Activated T-cell treated with anti-CD3 and anti-CD28 coated beads for 48 hours (primary cell): ENCODE measurements around the gene ITPRIP.

Experiments used
- DNase-seq: peaks from one replicate; pipeline ENCODE4 v3.0.0-alpha.2; 2020; ENCODE audit warnings: low read depth

Gene ITPRIP, protein sequence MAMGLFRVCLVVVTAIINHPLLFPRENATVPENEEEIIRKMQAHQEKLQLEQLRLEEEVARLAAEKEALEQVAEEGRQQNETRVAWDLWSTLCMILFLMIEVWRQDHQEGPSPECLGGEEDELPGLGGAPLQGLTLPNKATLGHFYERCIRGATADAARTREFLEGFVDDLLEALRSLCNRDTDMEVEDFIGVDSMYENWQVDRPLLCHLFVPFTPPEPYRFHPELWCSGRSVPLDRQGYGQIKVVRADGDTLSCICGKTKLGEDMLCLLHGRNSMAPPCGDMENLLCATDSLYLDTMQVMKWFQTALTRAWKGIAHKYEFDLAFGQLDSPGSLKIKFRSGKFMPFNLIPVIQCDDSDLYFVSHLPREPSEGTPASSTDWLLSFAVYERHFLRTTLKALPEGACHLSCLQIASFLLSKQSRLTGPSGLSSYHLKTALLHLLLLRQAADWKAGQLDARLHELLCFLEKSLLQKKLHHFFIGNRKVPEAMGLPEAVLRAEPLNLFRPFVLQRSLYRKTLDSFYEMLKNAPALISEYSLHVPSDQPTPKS

GRCh38 chr10:104337985-104338735 lies at the start of gene ITPRIP:
Gene ITPRIP, minus strand, starts transcription at chr10:104338465. Its CDS starts 22,414 bp downstream, at chr10:104316051.
- DNase-seq, result peak; percentile 59

DNA sequence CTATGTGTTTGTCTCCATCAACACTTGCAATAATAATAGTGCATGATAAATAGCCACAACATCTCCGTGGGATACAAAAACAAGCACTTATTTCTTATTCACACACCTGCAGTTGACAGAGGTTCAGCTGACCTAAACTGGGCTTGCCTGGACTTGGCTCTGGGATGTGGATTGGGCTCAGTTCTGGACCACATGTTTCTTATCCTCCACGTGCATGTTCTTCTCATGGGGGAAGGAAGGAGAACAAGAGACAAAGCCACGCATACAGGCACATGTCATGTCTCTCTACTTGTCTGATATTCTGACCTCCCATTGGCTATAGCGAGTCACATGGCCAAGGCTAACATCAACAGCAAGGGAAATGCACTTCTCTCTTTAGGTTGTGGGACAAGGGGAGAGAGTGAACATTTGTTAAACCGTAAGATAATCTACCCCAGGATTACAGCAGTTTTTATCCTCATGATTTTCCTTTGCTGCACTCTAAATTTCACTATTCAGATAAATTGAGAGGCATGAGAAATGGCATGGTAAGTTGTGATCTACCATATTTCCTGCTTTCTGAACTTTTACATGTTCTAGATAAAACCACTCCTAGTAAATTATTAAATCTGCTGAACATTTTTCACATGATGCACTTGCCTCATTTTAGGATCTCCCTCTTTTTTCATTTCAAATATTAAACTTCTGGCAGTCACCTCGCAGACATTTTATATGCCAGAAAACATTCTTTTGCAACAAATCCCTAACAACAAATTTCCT lies 49.0 kb upstream of the ITPRIP start:
- DNase-seq, result no peak

DNA sequence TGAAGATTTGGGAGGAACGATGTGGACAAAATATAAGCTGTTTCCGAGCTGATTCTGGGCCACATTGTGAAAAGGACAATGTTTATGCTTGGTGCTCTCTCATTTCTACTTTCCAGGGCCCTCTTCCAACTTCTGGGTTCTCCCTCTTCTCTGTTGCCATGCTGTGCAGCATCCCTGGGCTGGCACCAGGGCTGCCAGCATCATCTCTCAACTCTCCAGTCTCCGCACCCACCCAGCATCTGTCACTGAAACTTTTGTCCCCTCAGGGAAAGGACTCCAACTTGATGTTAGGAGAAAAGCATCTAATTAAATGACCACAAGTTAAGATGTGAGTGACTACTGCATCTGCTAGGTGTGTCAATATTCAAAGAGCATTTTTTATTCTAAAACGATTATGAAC lies 42.1 kb upstream of the ITPRIP start:
- DNase-seq, result no peak

- DNase-seq, result no peak
Measured at GRCh38 chr10:104376784-104377300, 38.6 kb upstream of the ITPRIP start.

- DNase-seq, result no peak
Measured at GRCh38 chr10:104374591-104374990, 36.3 kb upstream of the ITPRIP start.

- DNase-seq, result no peak
Measured at GRCh38 chr10:104371753-104372152, 33.5 kb upstream of the ITPRIP start.

- no peak for DNase-seq
Measured at GRCh38 chr10:104368381-104368780, 30.1 kb upstream of the ITPRIP start.

GRCh38 chr10:104367904-104368303 lies 29.6 kb upstream of the ITPRIP start:
- no peak for DNase-seq

DNA sequence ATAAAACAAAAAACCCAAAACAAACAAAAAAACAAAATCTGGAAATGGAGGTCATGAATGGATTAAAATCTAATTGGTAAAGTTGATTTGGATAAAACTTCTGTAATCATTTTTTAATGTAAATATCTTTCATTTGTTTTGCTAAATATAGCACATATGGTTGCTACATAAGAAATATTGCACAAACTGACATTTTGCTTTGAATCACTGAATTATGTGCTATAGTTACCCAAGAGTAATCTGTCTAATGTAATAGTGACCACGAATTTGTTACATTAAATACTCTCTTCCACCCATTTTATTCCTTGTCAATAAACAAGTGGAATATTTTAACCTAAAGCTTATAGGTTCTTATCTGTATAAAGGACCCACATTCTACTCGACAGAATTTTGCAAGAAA lies 21.5 kb upstream of the ITPRIP start:
- no peak for DNase-seq

GRCh38 chr10:104353325-104354048 lies 15.2 kb upstream of the ITPRIP start, which contains the start of gene CFAP58:
Gene CFAP58, plus strand, starts transcription at chr10:104353833. Its CDS starts 65 bp downstream, at chr10:104353898.
- peak; percentile 85 for DNase-seq

DNA sequence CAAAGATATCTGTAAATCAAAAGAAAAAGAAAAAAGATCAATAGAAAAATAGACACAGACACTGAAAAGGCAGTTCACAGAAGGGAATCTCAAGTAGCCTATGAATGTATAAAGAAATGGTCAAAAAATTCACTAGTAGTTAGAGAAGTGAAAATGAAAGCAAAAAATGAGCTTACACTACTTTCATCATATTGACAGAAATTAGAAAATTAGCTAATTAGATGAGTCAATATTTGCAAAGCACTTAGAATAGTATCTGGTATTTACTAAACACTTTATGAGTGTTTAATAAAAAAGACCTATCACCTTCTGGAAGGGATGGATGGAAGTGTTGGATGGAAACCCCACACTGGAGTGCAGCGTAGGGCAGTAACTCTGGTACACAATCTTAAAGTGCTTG lies 13.7 kb upstream of the ITPRIP start:
- no peak for DNase-seq

DNA sequence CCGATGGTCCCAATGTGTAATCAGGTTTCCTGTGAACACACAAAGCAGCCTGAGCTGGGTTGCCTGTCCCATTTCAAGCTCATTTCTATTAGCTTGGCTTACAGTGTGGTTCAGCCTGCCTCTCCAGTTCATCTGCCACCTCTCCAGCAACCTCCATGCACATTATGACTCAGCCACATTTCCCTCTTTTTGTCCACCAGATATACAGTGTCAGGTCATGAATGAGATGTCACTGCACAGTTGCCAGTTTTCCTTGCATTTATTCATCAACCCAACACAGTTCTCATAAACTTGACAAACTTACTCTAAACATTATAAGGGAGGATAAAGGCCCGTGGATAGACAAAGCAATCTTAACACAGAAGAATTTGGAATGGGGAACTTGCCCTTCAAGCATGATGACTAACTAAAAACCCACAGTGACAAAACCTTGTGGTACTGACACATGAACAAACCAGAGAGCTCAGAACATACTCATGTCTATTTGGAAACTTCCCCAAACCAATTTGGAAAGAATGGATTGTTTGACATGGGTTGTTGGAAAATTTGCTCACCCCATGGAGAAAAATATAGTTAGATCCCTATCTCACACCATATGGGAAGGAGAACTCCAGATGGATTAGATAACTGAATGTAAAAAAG lies 12.9 kb upstream of the ITPRIP start:
- DNase-seq, result no peak

DNA sequence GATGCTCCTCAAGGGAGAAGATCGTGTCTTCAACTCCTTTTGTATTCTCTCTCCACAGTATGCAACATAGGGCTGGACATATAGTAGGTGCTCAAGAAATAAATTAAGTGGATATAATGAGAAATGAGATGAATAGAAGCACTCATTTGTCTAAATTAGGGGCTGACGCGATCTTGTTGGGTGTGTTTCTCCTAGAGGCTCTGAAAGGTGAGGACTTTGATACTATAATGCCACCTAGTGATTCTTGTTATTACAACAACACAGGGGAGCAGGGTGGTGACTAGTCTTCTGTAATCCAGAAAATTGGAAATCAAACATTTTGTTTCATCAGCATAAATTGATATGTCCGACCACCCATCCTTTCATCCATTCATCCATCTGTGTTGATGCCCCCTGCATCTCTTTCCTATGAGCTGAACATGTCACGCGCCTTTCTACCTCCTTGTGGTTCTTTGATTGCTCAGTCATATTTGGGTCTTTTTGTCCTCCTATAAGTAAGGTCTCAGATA lies 11.9 kb upstream of the ITPRIP start:
- DNase-seq, result no peak

GRCh38 chr10:104349623-104350126 lies 11.4 kb upstream of the ITPRIP start:
- DNase-seq, result no peak

- DNase-seq, result no peak
Measured at GRCh38 chr10:104348601-104349000, 10.3 kb upstream of the ITPRIP start.

GRCh38 chr10:104347295-104348045 lies 9.2 kb upstream of the ITPRIP start:
- DNase-seq, result no peak

DNA sequence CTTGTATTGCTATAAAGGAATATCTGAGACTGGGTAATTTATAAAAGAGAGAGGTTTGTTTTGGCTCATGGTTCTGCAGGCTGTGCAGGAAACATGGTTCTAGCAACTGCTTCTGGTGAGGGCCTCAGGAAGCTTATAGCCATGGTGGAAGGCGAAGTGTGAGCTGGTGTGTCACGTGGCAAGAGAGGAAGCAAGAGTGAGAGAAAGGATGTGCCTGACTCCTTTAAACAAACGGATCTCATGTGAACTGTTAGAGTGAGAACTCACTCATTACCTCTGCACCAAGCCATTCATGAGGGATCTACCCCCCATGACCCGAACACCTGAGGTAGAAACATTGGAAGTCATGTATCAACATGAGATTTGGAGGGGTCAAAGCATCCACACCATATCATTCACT lies 7.7 kb upstream of the ITPRIP start:
- DNase-seq, result no peak

- no peak for DNase-seq
Measured at GRCh38 chr10:104345515-104345914, 7.2 kb upstream of the ITPRIP start.

- DNase-seq, result no peak
Measured at GRCh38 chr10:104344219-104344618, 6.0 kb upstream of the ITPRIP start.
